DND-41 (cell line): Measurements from ENCODE around the gene CUL3.

Experiments used
- ATAC-seq: fragments of 200-7000 bp; cut with Tn5 transposase; 3 replicates; pipeline ENCODE4 v1.9.1; 2021; ENCODE audit warnings: low read depth; ENCODE audit not compliant: insufficient read depth
- DNase-seq: peaks from one replicate; pipeline ENCODE4 v3.0.0-alpha.2; 2020
- H2AFZ ChIP-seq: 2 replicates; pipeline ENCODE4 v1.6.0; 2012; ENCODE audit warnings: low read depth, low read length
- H3K27ac ChIP-seq: 2 replicates; pipeline ENCODE4 v1.5.1; 2012; ENCODE audit warnings: low read length, inconsistent platforms
- H3K27me3 ChIP-seq: fragments of 200-600 bp; sonication (generic); 2 replicates; pipeline ENCODE4 v1.6.0; 2012; ENCODE audit warnings: low read length, mild to moderate bottlenecking, inconsistent platforms; ENCODE audit not compliant: insufficient read depth, poor library complexity
- H3K36me3 ChIP-seq: 2 replicates; pipeline ENCODE4 v1.5.1; 2012; ENCODE audit warnings: low read length, inconsistent platforms; ENCODE audit not compliant: insufficient read depth
- H3K4me1 ChIP-seq: 2 replicates; pipeline ENCODE4 v1.5.1; 2012; ENCODE audit warnings: mild to moderate bottlenecking, low read length; ENCODE audit not compliant: insufficient read depth
- H3K4me2 ChIP-seq: 2 replicates; pipeline ENCODE4 v1.6.0; 2012; ENCODE audit warnings: mild to moderate bottlenecking, moderate library complexity, low read length, inconsistent platforms; ENCODE audit not compliant: insufficient read depth
- H3K4me3 ChIP-seq, 2 experiments: fragments of 200-600 bp in 1 of 2; shearing (Covaris generic) in 1 of 2; 2 replicates each; pipeline ENCODE4 v1.5.1; 2012 to 2016; ENCODE audit warnings: inconsistent platforms in 2 of 2, low read length in 2 of 2, mild to moderate bottlenecking in 2 of 2, low read depth in 1 of 2, moderate library complexity in 1 of 2
- H3K79me2 ChIP-seq: 2 replicates; pipeline ENCODE4 v1.6.0; 2012; ENCODE audit warnings: low read length, inconsistent platforms; ENCODE audit not compliant: insufficient read depth
- H3K9ac ChIP-seq: 2 replicates; pipeline ENCODE4 v1.6.0; 2012; ENCODE audit warnings: low read depth, mild to moderate bottlenecking, inconsistent platforms, low read length, moderate library complexity
- H3K9me3 ChIP-seq: 2 replicates; pipeline ENCODE4 v1.5.1; 2012; ENCODE audit warnings: low read length, moderate library complexity, mild to moderate bottlenecking, inconsistent platforms; ENCODE audit not compliant: insufficient read depth, severe bottlenecking
- H4K20me1 ChIP-seq: 2 replicates; pipeline ENCODE4 v1.6.0; 2012; ENCODE audit warnings: low read length; ENCODE audit not compliant: insufficient read depth
- CTCF ChIP-seq: IDR thresholded peaks from 2 replicates; pipeline ENCODE4 v1.5.1; 2012; ENCODE audit warnings: borderline replicate concordance, low read length, moderate library complexity, mild to moderate bottlenecking; ENCODE audit not compliant: poor library complexity, severe bottlenecking; ENCODE audit errors: extremely low read depth
- EZH2 ChIP-seq: IDR thresholded peaks from 3 replicates; pipeline ENCODE4 v1.6.1; 2012; ENCODE audit warnings: borderline replicate concordance, low read depth, mild to moderate bottlenecking, moderate library complexity, low read length, inconsistent platforms; ENCODE audit not compliant: severe bottlenecking

Gene CUL3

GRCh38 chr2:224579411-224579810 is 5.8 kb downstream of the CUL3 start:
- Histone ChIP-seq H3K4me1 (peaks cover 66% of the 10 kb centered on the region), H3K79me2 (peaks cover 100% of the 10 kb centered on the region), H3K9ac (no peak overlapping the region), H3K27ac (no peak overlapping the region), H2AFZ (no peak overlapping the region), H4K20me1 (peaks cover 88% of the 10 kb centered on the region), H3K9me3 (no peaks in the 10 kb centered on the region), H3K4me2 (peak overlapping the region; percentile 38; the same call in 1 of the 2 replicates), H3K36me3 (peaks cover 14% of the 10 kb centered on the region; the same call in 1 of the 2 replicates), H3K27me3 (no peaks in the 10 kb centered on the region), H3K4me3 (no peak overlapping the region)
- peak; percentile 28; the same call in 2 of the 3 replicates for ATAC-seq
- TF ChIP-seq EZH2 = no peak
- no peak for TF ChIP-seq CTCF
- DNase-seq = no peak

- Histone ChIP-seq H3K9ac (no peak overlapping the region), H3K36me3 (peaks cover 9% of the 10 kb centered on the region; the same call in 1 of the 2 replicates), H3K27ac (no peak overlapping the region), H3K79me2 (peaks cover 100% of the 10 kb centered on the region), H3K4me2 (no peak overlapping the region), H3K4me1 (peaks cover 52% of the 10 kb centered on the region), H3K27me3 (no peaks in the 10 kb centered on the region), H3K4me3 (no peak overlapping the region), H2AFZ (no peak overlapping the region), H4K20me1 (peaks cover 84% of the 10 kb centered on the region), H3K9me3 (no peaks in the 10 kb centered on the region)
- DNase-seq (no peak), ATAC-seq (no peak)
- no peak for TF ChIP-seq EZH2
- TF ChIP-seq CTCF = no peak
Measured at GRCh38 chr2:224577541-224577940, 7.6 kb downstream of the CUL3 start.

- no peak overlapping the region for H3K27ac ChIP-seq
- H3K36me3 ChIP-seq = peaks cover 5% of the 10 kb centered on the region; the same call in 1 of the 2 replicates
- H3K4me2 ChIP-seq = peak overlapping the region; percentile 16; the same call in 1 of the 2 replicates
- no peak for DNase-seq
- no peaks in the 10 kb centered on the region for H3K27me3 ChIP-seq
- no peak overlapping the region for H2AFZ ChIP-seq
- peaks cover 41% of the 10 kb centered on the region for H3K4me1 ChIP-seq
- H3K9ac ChIP-seq = no peak overlapping the region
- TF ChIP-seq CTCF (no peak), EZH2 (no peak)
- no peak overlapping the region for H3K4me3 ChIP-seq
- H3K9me3 ChIP-seq = no peaks in the 10 kb centered on the region
- H4K20me1 ChIP-seq = peaks cover 85% of the 10 kb centered on the region
- ATAC-seq = no peak
- peaks cover 100% of the 10 kb centered on the region for H3K79me2 ChIP-seq
Measured at GRCh38 chr2:224576088-224576715, 9.0 kb downstream of the CUL3 start.
